Measurements from ENCODE around the gene FHL2. TPM values are rescaled to one million over a fixed set of nuclear protein-coding genes. Genes with fewer than 3 reads are reported as not detected.
A peak's percentile ranks its signal among the peaks of the same experiment; 100 is the strongest.
"Not testable (repeated sequence)": the region's sequence is repeated elsewhere in the genome, so short reads cannot be mapped to it uniquely, and the experiment has no call there.

The FHL2 gene
- polyA plus RNA-seq, 4 donors: 29.1 to 37.9 (median 34.5) TPM

GRCh38 chr2:105361102-105361889, 37.6 kb downstream of the FHL2 start:
- no peak for DNase-seq (ENCODE audit: low read depth in 4 of 4, low spot score in 3 of 4)

DNA sequence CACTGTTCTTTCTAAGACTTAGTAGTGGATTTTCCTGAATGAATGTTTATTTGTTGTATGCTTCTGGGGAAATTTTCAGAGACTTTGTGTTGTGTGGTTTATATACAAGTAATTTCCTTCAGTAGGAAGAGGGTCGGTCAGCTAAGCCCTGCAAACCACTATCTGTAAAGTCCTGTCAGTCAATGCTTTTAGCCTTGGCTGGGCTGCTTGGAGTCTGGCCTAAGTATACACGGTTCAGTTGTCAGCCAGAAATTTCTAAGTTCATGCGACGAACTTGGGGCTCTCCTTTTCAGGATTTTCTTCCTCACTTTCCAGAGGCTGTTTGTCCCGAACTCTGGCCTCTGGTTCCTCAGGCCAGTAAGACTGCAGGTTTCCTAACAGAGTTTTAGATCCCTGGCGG, 40.3 kb downstream of the FHL2 start:
- DNase-seq (ENCODE audit: low read depth in 4 of 4, low spot score in 3 of 4): no peak

DNA sequence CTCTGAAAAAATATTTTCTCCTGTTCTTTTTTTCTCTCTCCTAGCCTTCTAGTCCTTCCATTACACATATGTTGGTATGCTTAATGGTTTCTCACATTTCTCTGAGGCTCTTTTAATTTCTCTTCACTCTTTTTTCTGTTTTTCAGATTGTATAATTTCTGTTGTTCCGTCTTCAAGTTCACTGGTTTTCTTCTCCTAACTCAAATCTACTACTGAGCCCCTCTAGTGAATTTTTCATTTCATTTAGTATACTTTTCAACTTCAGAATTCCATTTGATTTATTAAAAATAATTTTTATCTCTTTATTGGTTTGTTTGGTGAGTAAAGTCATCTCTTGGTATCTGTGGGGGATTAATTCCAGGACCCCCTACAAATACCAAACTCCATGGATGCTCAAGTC, 41.7 kb downstream of the FHL2 start:
- no peak for DNase-seq (ENCODE audit: low read depth in 4 of 4, low spot score in 3 of 4)

DNA sequence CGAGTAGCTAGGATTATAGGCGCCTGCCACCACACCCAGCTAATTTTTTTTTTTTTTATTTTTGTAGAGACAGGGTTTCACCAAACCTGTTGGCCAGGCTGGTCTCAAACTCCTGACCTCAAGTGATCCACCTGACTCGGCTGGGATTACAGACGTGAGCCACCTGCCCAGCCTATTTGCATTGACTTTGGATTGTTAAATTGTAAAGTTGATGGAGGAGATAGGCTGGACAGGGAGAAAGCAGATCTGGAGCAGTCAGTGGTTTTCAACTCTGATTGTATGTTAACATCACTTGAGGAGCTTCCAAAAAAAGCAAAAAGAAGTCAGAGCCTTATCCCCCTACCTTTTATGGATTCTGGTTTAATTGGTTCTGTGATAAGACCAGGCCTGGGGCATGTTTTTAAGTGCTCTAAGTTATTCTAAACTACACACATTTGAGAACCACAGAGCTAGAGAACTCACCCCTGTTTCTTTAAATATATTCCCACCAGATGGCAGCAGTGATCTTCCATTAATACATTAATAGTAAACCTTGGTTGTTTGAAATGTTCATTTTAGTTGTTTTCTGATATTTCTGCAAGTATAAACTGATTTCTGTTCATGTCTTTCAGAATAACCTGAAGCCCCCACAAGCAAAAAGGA, 54.0 kb downstream of the FHL2 start:
- no peak for DNase-seq (ENCODE audit: low read depth in 4 of 4, low spot score in 3 of 4)

DNA sequence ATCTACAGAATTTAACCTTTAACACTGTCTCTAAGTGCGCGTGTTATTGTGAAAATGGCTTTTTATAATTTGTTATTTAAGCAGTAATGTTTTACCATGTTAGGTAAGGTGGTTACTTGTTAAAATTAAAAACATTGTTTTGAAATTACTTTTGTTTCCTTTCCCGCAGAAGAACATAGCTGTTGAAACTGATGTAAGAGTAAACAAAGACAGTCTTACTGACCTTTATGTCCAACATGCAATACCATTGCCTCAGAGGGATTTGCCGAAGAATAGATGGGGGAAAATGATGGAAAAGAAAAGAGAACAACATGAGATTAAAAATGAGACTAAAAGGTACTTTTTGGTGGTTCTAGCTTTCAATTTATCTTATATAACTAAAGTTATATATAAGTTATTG, 59.4 kb downstream of the FHL2 start:
- no peak for DNase-seq (ENCODE audit: low read depth in 4 of 4, low spot score in 3 of 4)

GRCh38 chr2:105338020-105338385, 60.8 kb downstream of the FHL2 start:
- DNase-seq (ENCODE audit: low read depth in 4 of 4, low spot score in 3 of 4): no peak

DNA sequence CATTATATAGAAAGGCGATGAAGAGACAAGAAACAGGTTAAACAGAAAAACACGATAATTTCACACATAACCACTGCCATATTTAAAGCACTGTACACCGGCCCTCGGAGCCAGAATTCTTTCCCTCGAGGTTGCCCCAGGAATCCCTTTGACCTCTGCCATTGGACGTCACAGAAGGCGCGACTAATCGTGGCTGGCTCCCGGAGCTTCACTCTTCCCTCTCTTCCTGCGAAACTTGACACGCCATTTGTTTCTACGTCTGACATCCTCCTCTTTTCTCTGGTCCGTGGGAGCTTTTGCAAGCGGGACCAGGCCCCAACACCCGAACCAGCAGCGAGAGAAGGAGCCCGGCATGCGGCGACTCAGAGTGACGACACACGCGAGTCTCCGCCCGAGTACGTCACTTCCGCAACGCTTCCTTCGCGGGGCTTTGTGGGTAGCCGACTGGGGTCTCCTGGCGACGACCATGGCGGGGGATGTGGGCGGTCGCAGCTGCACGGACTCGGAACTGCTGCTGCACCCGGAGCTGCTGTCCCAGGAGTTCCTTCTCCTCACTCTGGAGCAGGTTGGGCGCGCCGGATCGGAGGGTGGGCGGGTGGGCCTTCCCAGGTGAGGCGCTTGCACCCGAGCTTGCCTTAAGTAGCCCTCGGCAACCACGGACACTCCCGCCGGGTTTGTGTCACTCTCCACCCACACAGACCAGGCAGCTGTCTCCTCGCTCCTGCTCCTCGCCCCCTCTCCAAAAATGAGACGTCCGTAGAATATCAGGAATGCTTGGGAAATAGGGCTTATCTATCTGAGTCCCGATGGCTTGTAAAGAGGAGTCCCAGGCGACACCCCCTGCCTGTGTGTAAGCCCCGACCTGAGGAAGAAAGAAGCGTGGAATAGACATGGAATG, 61.5 kb downstream of the FHL2 start, which contains the start of gene C2orf49:
Gene C2orf49 (plus strand): TSS at position 419 of the 898 bp plus-strand sequence. CDS start 48 bp downstream, at position 467.
- peak; percentile 88 to 97 (median 90) for DNase-seq (ENCODE audit: low read depth in 4 of 4, low spot score in 3 of 4)

GRCh38 chr2:105336786-105337121, 62.1 kb downstream of the FHL2 start:
- DNase-seq (ENCODE audit: low read depth in 4 of 4, low spot score in 3 of 4): no peak

- DNase-seq (ENCODE audit: low read depth in 4 of 4, low spot score in 3 of 4): no peak
Observed at GRCh38 chr2:105335469-105335868, 63.4 kb downstream of the FHL2 start.

- DNase-seq (ENCODE audit: low read depth in 4 of 4, low spot score in 3 of 4): no peak
Observed at GRCh38 chr2:105334211-105334610, 64.6 kb downstream of the FHL2 start.

- DNase-seq (ENCODE audit: low read depth in 4 of 4, low spot score in 3 of 4): no peak
Observed at GRCh38 chr2:105330681-105331375, 68.0 kb downstream of the FHL2 start.

DNA sequence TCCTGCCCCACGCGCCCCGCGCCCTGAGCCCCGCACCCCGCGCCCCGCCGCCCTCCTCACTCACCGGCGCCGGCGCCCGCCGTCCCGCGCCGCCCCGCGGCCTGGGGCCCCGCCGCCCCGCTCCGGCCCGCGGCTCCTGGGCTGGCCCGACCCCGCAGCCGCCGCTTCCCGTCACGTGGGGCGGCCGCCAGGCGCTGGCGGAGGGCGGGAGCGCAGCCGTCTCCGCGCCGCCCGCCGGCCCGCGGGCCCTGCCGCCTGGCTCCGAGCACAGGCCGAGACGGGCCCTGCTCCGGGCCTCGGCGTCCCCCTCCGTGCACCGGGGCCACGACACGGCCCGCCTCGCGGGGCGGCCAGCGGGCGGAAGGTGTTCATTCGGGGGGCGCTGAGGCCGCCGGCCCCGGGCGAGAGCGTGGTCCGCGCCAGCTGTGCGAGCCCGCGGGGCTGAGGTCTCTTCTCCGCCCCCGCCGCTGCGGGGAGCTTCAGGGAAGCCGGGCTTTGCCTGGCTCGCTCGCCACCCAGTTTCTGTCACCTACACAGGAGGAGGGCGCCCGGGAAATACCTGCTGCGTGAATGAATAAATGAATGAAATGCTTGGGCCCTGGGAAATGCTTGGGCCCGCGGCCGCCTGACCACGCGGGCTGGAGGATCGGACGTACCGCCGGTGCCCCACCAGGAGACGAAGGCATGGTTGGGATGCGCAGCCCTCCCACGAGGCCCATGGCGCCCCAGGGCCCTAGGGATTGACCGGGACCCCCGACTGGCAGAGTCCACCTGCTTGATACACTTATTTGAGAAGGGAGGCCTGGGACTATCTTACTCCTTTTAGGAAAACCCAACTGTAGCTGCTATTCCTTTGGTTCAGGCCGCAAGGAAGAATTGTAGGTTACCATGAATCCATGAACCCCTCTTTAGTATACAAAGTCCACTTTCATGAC, 69.0 kb downstream of the FHL2 start, which contains the start of gene TGFBRAP1:
Gene TGFBRAP1 (minus strand): TSS at position 175 of the 935 bp plus-strand sequence. CDS start 21,434 bp downstream, outside the sequence.
- peak in 1 of 4 donors; percentile 26 for DNase-seq (ENCODE audit: low read depth in 4 of 4, low spot score in 3 of 4)

DNA sequence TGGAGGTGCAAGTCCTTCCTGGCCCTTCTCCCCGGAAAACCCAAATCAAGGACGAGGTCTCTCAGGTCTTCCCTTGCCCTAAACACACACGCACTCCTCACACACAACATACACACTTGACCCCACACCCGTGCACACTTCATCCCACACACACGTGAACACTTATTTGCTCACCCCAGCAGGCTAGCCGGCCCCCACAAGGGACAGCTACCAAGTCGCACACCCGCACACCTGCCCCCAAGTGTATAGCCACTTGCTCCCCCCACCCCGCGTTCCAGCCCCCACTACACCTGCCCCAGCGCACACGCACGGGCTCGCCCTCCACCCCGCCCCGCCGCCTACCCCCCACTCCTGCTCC, 69.7 kb downstream of the FHL2 start:
- no peak for DNase-seq (ENCODE audit: low read depth in 4 of 4, low spot score in 3 of 4)

DNA sequence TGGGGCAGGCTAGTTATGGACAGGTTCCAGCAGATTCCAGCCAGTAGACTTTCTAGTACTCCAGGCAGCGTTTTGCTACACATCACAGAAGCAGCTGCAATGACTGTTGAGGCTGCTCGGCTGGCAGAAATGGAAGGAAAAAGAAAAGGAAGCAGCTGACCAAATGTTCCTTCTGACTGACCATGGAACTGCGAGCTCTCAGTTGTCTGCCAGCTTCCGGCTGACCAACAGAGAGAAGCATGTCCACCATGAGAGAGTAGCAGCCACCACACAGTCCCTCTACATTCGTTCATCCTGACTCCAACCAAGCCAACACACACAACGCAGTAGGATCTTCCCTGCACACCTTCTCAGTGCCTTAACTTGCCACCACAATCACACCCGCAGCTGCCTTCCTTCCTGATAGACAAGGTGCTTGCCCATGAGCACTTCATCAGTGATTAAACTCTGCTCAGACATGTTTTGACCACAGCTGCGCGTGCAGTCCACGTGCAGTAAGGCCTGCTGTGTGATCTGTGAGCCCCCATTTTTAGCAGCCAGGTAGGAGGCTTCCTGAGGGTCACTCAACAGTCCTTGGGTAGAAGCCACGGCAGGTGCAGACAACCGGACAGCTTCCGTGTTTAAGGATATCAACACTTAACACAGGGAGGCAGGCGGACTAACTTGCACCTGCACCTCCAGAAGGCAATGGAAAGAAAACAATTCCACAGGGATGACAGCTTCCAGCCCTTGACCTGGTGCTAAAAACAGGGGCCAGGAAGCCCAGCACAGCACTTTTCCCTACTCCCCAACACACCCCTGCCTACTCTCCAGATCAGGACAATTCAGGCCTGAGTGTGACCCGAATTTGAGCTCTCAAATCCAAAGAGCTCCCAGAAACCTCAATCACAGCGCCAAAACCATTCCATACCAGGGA, 70.3 kb downstream of the FHL2 start:
- peak in 1 of 4 donors; percentile 26 for DNase-seq (ENCODE audit: low read depth in 4 of 4, low spot score in 3 of 4)

GRCh38 chr2:105327690-105328089, 71.2 kb downstream of the FHL2 start:
- no peak for DNase-seq (ENCODE audit: low read depth in 4 of 4, low spot score in 3 of 4)

- not testable (repeated sequence) for DNase-seq (ENCODE audit: low read depth in 4 of 4, low spot score in 3 of 4)
Observed at GRCh38 chr2:105327271-105327670, 71.6 kb downstream of the FHL2 start.

GRCh38 chr2:105325389-105325963, 73.4 kb downstream of the FHL2 start:
- DNase-seq (ENCODE audit: low read depth in 4 of 4, low spot score in 3 of 4): no peak

GRCh38 chr2:105324732-105325131, 74.1 kb downstream of the FHL2 start:
- DNase-seq (ENCODE audit: low read depth in 4 of 4, low spot score in 3 of 4): no peak
